BJ (cell line): ENCODE measurements around the gene ACSF2. TPM values are rescaled to one million over a fixed set of nuclear protein-coding genes. Genes with fewer than 3 reads are reported as not detected.

Experiments
- CTCF ChIA-PET: fragments of 350-600 bp; formaldehyde crosslinking; extraction: SDS; loops from one replicate; lab custom pipeline; 2021; ENCODE audit warnings: antibody characterized with exemption, inconsistent platforms; lab: Yijun Ruan, JAX
- POLR2A ChIA-PET: fragments of 300-600 bp; sonication (Branson Sonifier 250); formaldehyde crosslinking; extraction: SDS; loops from one replicate; lab custom pipeline; 2021; ENCODE audit warnings: antibody characterized with exemption; lab: Charles Lee
- DNase-seq: peaks from one replicate; pipeline ENCODE4 v3.0.0-alpha.2; 2011; ENCODE audit warnings: low read depth
- H3K27me3 ChIP-seq: 2 replicates; pipeline ENCODE4 v1.6.0; 2011; ENCODE audit warnings: low read length; ENCODE audit not compliant: control insufficient read depth, insufficient read depth
- H3K36me3 ChIP-seq: 2 replicates; pipeline ENCODE4 v1.5.1; 2011; ENCODE audit warnings: low read length; ENCODE audit not compliant: control insufficient read depth, insufficient read depth
- H3K4me3 ChIP-seq: 2 replicates; pipeline ENCODE4 v1.5.1; 2011; ENCODE audit warnings: low read depth, mild to moderate bottlenecking, control low read depth, low read length
- CTCF ChIP-seq: IDR thresholded peaks from 2 replicates; pipeline ENCODE4 v1.5.1; 2011; ENCODE audit warnings: low read depth, mild to moderate bottlenecking, control low read depth, inconsistent platforms, low read length, moderate library complexity; ENCODE audit not compliant: insufficient read depth
- polyA plus RNA-seq: library from polyadenylated mRNA; depleted of rRNA; stranded (reverse); fragments of >200 nt; gene quantifications from 2 replicates; pipeline ENCODE4 v1.2.3, GENCODE V29; 2011

Gene ACSF2
- polyA plus RNA-seq, 1 experiment = 25.4 TPM

- ChIA-PET POLR2A (no interaction called here), CTCF (no interaction called here)
- Histone ChIP-seq H3K4me3 (no peak overlapping the region), H3K36me3 (no peaks in the 10 kb centered on the region; the same call in none of the 2 replicates), H3K27me3 (peaks cover 6% of the 10 kb centered on the region)
- no peak for TF ChIP-seq CTCF
- no peak for DNase-seq
These were observed 36.4 kb downstream of the ACSF2 start for GRCh38 chr17:50462446-50462845.

- Histone ChIP-seq H3K36me3 (no peaks in the 10 kb centered on the region; the same call in none of the 2 replicates), H3K4me3 (no peak overlapping the region), H3K27me3 (peaks cover 20% of the 10 kb centered on the region)
- ChIA-PET POLR2A (no interaction called here), CTCF (interaction anchor here (0.6 to 0.8 kb wide), 2 partner anchors 12 to 22 kb away, joined by 3 to 4 read pairs; no protein-coding TSS in a partner anchor)
- TF ChIP-seq CTCF = no peak
- no peak for DNase-seq
These were observed 38.1 kb downstream of the ACSF2 start for GRCh38 chr17:50464121-50464520.

GRCh38 chr17:50464736-50465135 is 38.7 kb downstream of the ACSF2 start:
- POLR2A ChIA-PET = no interaction called here
- TF ChIP-seq CTCF = no peak
- Histone ChIP-seq H3K27me3 (peaks cover 20% of the 10 kb centered on the region), H3K36me3 (no peaks in the 10 kb centered on the region; the same call in none of the 2 replicates), H3K4me3 (no peak overlapping the region)
- no peak for DNase-seq
- CTCF ChIA-PET = interaction anchor here (0.8 kb wide), 1 partner anchor 23 kb away, joined by 4 read pairs; no protein-coding TSS in a partner anchor

- no peak overlapping the region for H3K4me3 ChIP-seq
- POLR2A ChIA-PET = no interaction called here
- H3K36me3 ChIP-seq = no peaks in the 10 kb centered on the region; the same call in none of the 2 replicates
- TF ChIP-seq CTCF = no peak
- CTCF ChIA-PET = no interaction called here
- H3K27me3 ChIP-seq = peaks cover 20% of the 10 kb centered on the region
- DNase-seq = no peak
These were observed 39.2 kb downstream of the ACSF2 start for GRCh38 chr17:50465171-50465570.

GRCh38 chr17:50465635-50466034 is 39.6 kb downstream of the ACSF2 start:
- H3K36me3 ChIP-seq = no peaks in the 10 kb centered on the region; the same call in none of the 2 replicates
- H3K4me3 ChIP-seq = no peak overlapping the region
- ChIA-PET CTCF (interaction anchor here (3.8 kb wide), 1 partner anchor 13 kb away, joined by 19 read pairs; the partner anchor contains the start of gene RSAD1), POLR2A (no interaction called here)
- DNase-seq = no peak
- TF ChIP-seq CTCF = no peak
- H3K27me3 ChIP-seq = peaks cover 20% of the 10 kb centered on the region
